Pancreas (tissue), 10 donors: ENCODE results near the gene HK1. TPM values are rescaled to one million over a fixed set of nuclear protein-coding genes. Genes with fewer than 3 reads are reported as not detected.
A peak's percentile ranks its signal among the peaks of the same experiment; 100 is the strongest.

Source experiments
- ATAC-seq, 4 donors: fragments of 200-7000 bp; cut with Tn5 transposase; one replicate each; pipeline versions ENCODE4 v1.8.0 to v1.9.1; 2020; ENCODE audit warnings: mild to moderate bottlenecking in 4 of 4, moderate library complexity in 4 of 4
- DNase-seq, 6 donors: peaks; one replicate each; pipeline ENCODE4 v3.0.0-alpha.2; 2020
- FAIRE-seq: peaks from 2 replicates; lab custom pipeline; 2012; peaks lifted over from hg19 to GRCh38; lab: Jason Lieb, UNC
- H3K27ac ChIP-seq, 4 donors: fragments of 200-600 bp; sonication (generic); 1 replicate in 3 of 4; 2 replicates in 1 of 4; pipeline versions ENCODE4 v1.5.0 to v1.8.0; 2020
- H3K27me3 ChIP-seq, 4 donors: fragments of 200-600 bp; one replicate each; pipeline ENCODE4 v1.8.0; 2021
- H3K36me3 ChIP-seq, 3 donors: fragments of 200-600 bp; sonication (generic) in 1 of 3; one replicate each; pipeline versions ENCODE4 v1.5.0 to v1.8.0; 2020 to 2021
- H3K4me1 ChIP-seq, 3 donors: fragments of 200-600 bp; one replicate each; pipeline ENCODE4 v1.8.0; 2021
- H3K4me3 ChIP-seq, 4 donors: fragments of 200-600 bp; sonication (generic) in 2 of 4; one replicate each; pipeline versions ENCODE4 v1.5.0 to v1.8.0; 2020 to 2021
- H3K9me3 ChIP-seq, 4 donors: fragments of 200-600 bp; one replicate each; pipeline ENCODE4 v1.8.0; 2021
- CTCF ChIP-seq, 4 donors: fragments of 200-600 bp; sonication (generic) in 3 of 4; IDR thresholded peaks; one replicate each; pipeline versions ENCODE4 v1.5.0 to v1.8.0; 2021; ENCODE audit warnings: antibody characterized with exemption in 4 of 4
- WGBS, 2 donors: extraction: QIAGEN DNeasy Blood & Tissue Kit; methylation state at CpG; one replicate each; pipeline ENCODE4 v1.1.7; 2013; 5-methylcytosine and 5-hydroxymethylcytosine counted together
- intact Hi-C, 3 donors: fragments of 100-400 bp; cut with DNase I; formaldehyde crosslinking; loops; one replicate each; pipeline versions ENCODE4 v1.11.1 to v1.14.2; 2022
- polyA plus RNA-seq, 2 donors: library from polyadenylated mRNA; stranded (reverse); fragments of 200-250 nt; gene quantifications; one replicate each; pipeline ENCODE4 v1.2.3, GENCODE V29; 2013
- total RNA-seq, 6 donors: library from RNA; stranded (reverse); fragmentation: NEBNext Ultra II Directional in 4 of 6; extraction: Animal tissue kit (Norgen Biotek cat#: 25700) in 4 of 6; gene quantifications; one replicate each; pipeline versions ENCODE4 v1.2.1 to v1.2.4, GENCODE V29; 2021 to 2023
- donor health status: healthy with polysubstance abuse.
- donor health status: DM: no; HTN: no; CAD: no; lungs with moderate emphysema.
- donor health status: DM: no; HTN: no; CAD: no.
- donor health status: control.
- donor health status: control.
- donor health status: Bipolar disorder and iron deficiency.
- donor health status: DM: yes; HTN: yes; CAD: no.
- donor health status: DM: no; HTN: no; CAD: no.
- donor health status: DM: no; HTN: no; CAD: no.
- donor health status: DM: yes; HTN: yes; CAD: no.

Gene HK1
- total RNA-seq (10 to 100 TPM in 3 of 6 donors, 1 to 10 TPM in 3; 7.2 to 18.1 (median 10.6) TPM), polyA plus RNA-seq (1 to 10 TPM; 6.7 to 8.8 TPM)

GRCh38 chr10:69278446-69278963 is at the start of gene HK1:
TSS of gene HK1 (plus strand) at chr10:69278496.
- H3K27me3 ChIP-seq = no peaks in the 10 kb centered on the region
- FAIRE-seq (no peak), DNase-seq (peak in 1 of 6 donors; percentile 11), ATAC-seq (peak in 2 of 4 donors; percentile 56 to 69)
- H3K4me3 ChIP-seq = no peak within 1 kb of the TSS
- H3K4me1 ChIP-seq = no peaks in the 10 kb centered on the region
- H3K9me3 ChIP-seq = no peaks in the 10 kb centered on the region
- intact Hi-C loops = no loop called here
- WGBS, 2 donors = 44 to 49% methylated on average over 11 of the region's 11 CpGs
- H3K27ac ChIP-seq = peak within 1 kb of the TSS in 2 of 4 donors; percentile 16 to 33
- TF ChIP-seq CTCF (IDR thresholded peaks at IDR 0.05) = no peak
- no peaks in the 10 kb centered on the region for H3K36me3 ChIP-seq

GRCh38 chr10:69229616-69229916 is 48.7 kb upstream of the HK1 start:
- H3K9me3 ChIP-seq = no peaks in the 10 kb centered on the region
- ATAC-seq (no peak), DNase-seq (no peak), FAIRE-seq (no peak)
- H3K36me3 ChIP-seq = no peaks in the 10 kb centered on the region
- intact Hi-C loops = no loop called here
- H3K27ac ChIP-seq = no peak overlapping the region
- no peak for TF ChIP-seq CTCF (IDR thresholded peaks at IDR 0.05)
- no peak overlapping the region for H3K4me3 ChIP-seq
- 78 to 91% methylated on average over 8 of the region's 8 CpGs for WGBS, 2 donors
- no peaks in the 10 kb centered on the region for H3K4me1 ChIP-seq
- no peaks in the 10 kb centered on the region for H3K27me3 ChIP-seq

GRCh38 chr10:69230128-69230527 is 48.2 kb upstream of the HK1 start:
- Histone ChIP-seq H3K36me3 (no peaks in the 10 kb centered on the region), H3K9me3 (no peaks in the 10 kb centered on the region), H3K27me3 (no peaks in the 10 kb centered on the region), H3K4me1 (no peaks in the 10 kb centered on the region), H3K27ac (no peak overlapping the region), H3K4me3 (no peak overlapping the region)
- no peak for TF ChIP-seq CTCF (IDR thresholded peaks at IDR 0.05)
- no peak for FAIRE-seq
- WGBS, 2 donors = 49 to 50% methylated on average over 5 of the region's 5 CpGs
- intact Hi-C loops = loop anchor here in 1 of 3 donors (10.0 kb wide), 1 partner anchor 265 kb away; no protein-coding TSS in a partner anchor
- DNase-seq = no peak
- no peak for ATAC-seq

GRCh38 chr10:69232252-69232651 is 46.0 kb upstream of the HK1 start:
- 71% methylated on average over 9 of the region's 9 CpGs for WGBS, 2 donors
- Histone ChIP-seq H3K27ac (no peak overlapping the region), H3K27me3 (no peaks in the 10 kb centered on the region), H3K9me3 (no peaks in the 10 kb centered on the region), H3K36me3 (no peaks in the 10 kb centered on the region), H3K4me3 (no peak overlapping the region), H3K4me1 (no peaks in the 10 kb centered on the region)
- TF ChIP-seq CTCF (IDR thresholded peaks at IDR 0.05) = no peak
- ATAC-seq (peak in 1 of 4 donors; percentile 42), FAIRE-seq (no peak), DNase-seq (no peak)
- intact Hi-C loops = loop anchor here in 1 of 3 donors (10.0 kb wide), 1 partner anchor 263 kb away; no protein-coding TSS in a partner anchor

GRCh38 chr10:69232736-69233480 is 45.4 kb upstream of the HK1 start:
- H3K4me3 ChIP-seq = no peak overlapping the region

More at GRCh38 chr10:69232736-69233480, 45.4 kb upstream of the HK1 start:
- FAIRE-seq (no peak), DNase-seq (no peak), ATAC-seq (no peak)
- intact Hi-C loops = loop anchor here in 1 of 3 donors (10.0 kb wide), 1 partner anchor 262 kb away; no protein-coding TSS in a partner anchor
- Histone ChIP-seq H3K27me3 (no peaks in the 10 kb centered on the region), H3K9me3 (no peaks in the 10 kb centered on the region), H3K27ac (no peak overlapping the region), H3K36me3 (no peaks in the 10 kb centered on the region), H3K4me1 (no peaks in the 10 kb centered on the region)
- no peak for TF ChIP-seq CTCF (IDR thresholded peaks at IDR 0.05)
- WGBS, 2 donors = 76 to 83% methylated on average over 22 of the region's 22 CpGs
